OCI-LY7 (cell line): ENCODE results near the gene SEZ6. TPM values are rescaled to one million over a fixed set of nuclear protein-coding genes. Genes with fewer than 3 reads are reported as not detected.

Source experiments
- BruUV-seq: library from RNA; stranded (reverse); fragments of 400-500 nt; replicated peaks from 2 replicates; lab custom pipeline; 2021; lab: Mats Ljungman, UMichigan
- CTCF ChIA-PET: fragments of 300-600 bp; sonication (Branson Sonifier 250); formaldehyde crosslinking; loops from one replicate; lab custom pipeline; 2022; ENCODE audit warnings: antibody characterized with exemption; ENCODE audit not compliant: unreplicated experiment; lab: Charles Lee
- POLR2A ChIA-PET: fragments of 300-600 bp; sonication (Branson Sonifier 250); formaldehyde crosslinking; loops from one replicate; lab custom pipeline; 2022; ENCODE audit warnings: antibody characterized with exemption; lab: Charles Lee
- DNase-seq: peaks from one replicate; pipeline ENCODE4 v3.0.0-alpha.2; 2015; ENCODE audit warnings: low spot score
- H2AFZ ChIP-seq: fragments of 200-600 bp; sonication (generic), shearing (Covaris generic); 2 replicates; pipeline ENCODE4 v1.6.1; 2014; ENCODE audit warnings: mild to moderate bottlenecking, antibody characterized with exemption, low read length, moderate library complexity
- H3K27ac ChIP-seq: fragments of 200-600 bp; sonication (generic); 2 replicates; pipeline ENCODE4 v1.5.1; 2014; ENCODE audit warnings: mixed run types, low read depth, mild to moderate bottlenecking, moderate library complexity, low read length, inconsistent platforms; ENCODE audit not compliant: poor library complexity, severe bottlenecking
- H3K36me3 ChIP-seq: fragments of 200-600 bp; sonication (generic); 2 replicates; pipeline ENCODE4 v1.6.1; 2014; ENCODE audit warnings: mild to moderate bottlenecking, antibody characterized with exemption, low read length, moderate library complexity, mixed read lengths; ENCODE audit not compliant: insufficient read depth
- H3K4me1 ChIP-seq: fragments of 200-600 bp; sonication (generic); 2 replicates; pipeline ENCODE4 v1.5.1; 2014; ENCODE audit warnings: mild to moderate bottlenecking, low read length; ENCODE audit not compliant: insufficient read depth, poor library complexity, severe bottlenecking
- H3K4me2 ChIP-seq: fragments of 200-600 bp; sonication (generic); 2 replicates; pipeline ENCODE4 v1.6.1; 2014; ENCODE audit warnings: mild to moderate bottlenecking, low read length
- H3K4me3 ChIP-seq: fragments of 200-600 bp; sonication (generic); 2 replicates; pipeline ENCODE4 v1.5.1; 2014; ENCODE audit warnings: mild to moderate bottlenecking, low read depth, low read length; ENCODE audit not compliant: poor library complexity, severe bottlenecking
- H3K79me2 ChIP-seq: fragments of 200-600 bp; sonication (generic); 2 replicates; pipeline ENCODE4 v1.6.1; 2016; ENCODE audit warnings: low read depth, mild to moderate bottlenecking, low read length, moderate library complexity, mixed read lengths; ENCODE audit not compliant: insufficient read depth
- H3K9me2 ChIP-seq: fragments of 200-600 bp; sonication (generic); 2 replicates; pipeline ENCODE4 v1.6.1; 2016; ENCODE audit warnings: mild to moderate bottlenecking, low read length, mixed read lengths; ENCODE audit not compliant: insufficient read depth
- H3K9me3 ChIP-seq: fragments of 200-600 bp; sonication (generic); 2 replicates; pipeline ENCODE4 v1.6.1; 2014; ENCODE audit warnings: mild to moderate bottlenecking, mixed run types, low read length, mixed read lengths
- H4K20me1 ChIP-seq: fragments of 200-600 bp; sonication (generic); 2 replicates; pipeline ENCODE4 v1.6.1; 2014; ENCODE audit warnings: mild to moderate bottlenecking, antibody characterized with exemption, low read length, moderate library complexity, mixed read lengths; ENCODE audit not compliant: insufficient read depth
- EZH2phosphoT487 ChIP-seq: fragments of 200-600 bp; sonication (generic); IDR thresholded peaks from 2 replicates; pipeline ENCODE4 v1.6.1; 2018; ENCODE audit warnings: low read depth, borderline replicate concordance, mild to moderate bottlenecking, mixed run types, antibody characterized with exemption, low read length, moderate library complexity, mixed read lengths
- intact Hi-C: fragments of 100-400 bp; cut with micrococcal nuclease; formaldehyde crosslinking; loops from one replicate; pipeline ENCODE4 v1.10.0; 2022; ENCODE audit not compliant: unreplicated experiment
- total RNA-seq, 2 experiments: library from RNA; depleted of rRNA in 1 of 2; stranded (reverse); fragments of >200 nt in 1 of 2; shearing (Covaris generic) in 1 of 2; gene quantifications; 2 replicates each; pipeline ENCODE4 v1.2.3, GENCODE V29; 2014 to 2022
- TF ChIP-seq, protein P1 (sequence below): fragments of 200-600 bp; sonication (generic); conservative IDR thresholded peaks from 2 replicates; pipeline ENCODE4 v1.5.1; 2014; ENCODE audit warnings: mild to moderate bottlenecking, antibody characterized with exemption, low read length, moderate library complexity, mixed read lengths

SEZ6 gene
- total RNA-seq, 2 experiments from 2014 or later = not detected

GRCh38 chr17:28942925-28943324 is 62.9 kb downstream of the SEZ6 start:
- CTCF ChIA-PET = no interaction called here
- no peaks in the 10 kb centered on the region for H3K9me2 ChIP-seq
- DNase-seq = no peak
- no peak overlapping the region for H3K4me2 ChIP-seq
- no TSS peak for BruUV-seq
- peaks cover 16% of the 10 kb centered on the region for H4K20me1 ChIP-seq
- TF ChIP-seq, protein P1, sequence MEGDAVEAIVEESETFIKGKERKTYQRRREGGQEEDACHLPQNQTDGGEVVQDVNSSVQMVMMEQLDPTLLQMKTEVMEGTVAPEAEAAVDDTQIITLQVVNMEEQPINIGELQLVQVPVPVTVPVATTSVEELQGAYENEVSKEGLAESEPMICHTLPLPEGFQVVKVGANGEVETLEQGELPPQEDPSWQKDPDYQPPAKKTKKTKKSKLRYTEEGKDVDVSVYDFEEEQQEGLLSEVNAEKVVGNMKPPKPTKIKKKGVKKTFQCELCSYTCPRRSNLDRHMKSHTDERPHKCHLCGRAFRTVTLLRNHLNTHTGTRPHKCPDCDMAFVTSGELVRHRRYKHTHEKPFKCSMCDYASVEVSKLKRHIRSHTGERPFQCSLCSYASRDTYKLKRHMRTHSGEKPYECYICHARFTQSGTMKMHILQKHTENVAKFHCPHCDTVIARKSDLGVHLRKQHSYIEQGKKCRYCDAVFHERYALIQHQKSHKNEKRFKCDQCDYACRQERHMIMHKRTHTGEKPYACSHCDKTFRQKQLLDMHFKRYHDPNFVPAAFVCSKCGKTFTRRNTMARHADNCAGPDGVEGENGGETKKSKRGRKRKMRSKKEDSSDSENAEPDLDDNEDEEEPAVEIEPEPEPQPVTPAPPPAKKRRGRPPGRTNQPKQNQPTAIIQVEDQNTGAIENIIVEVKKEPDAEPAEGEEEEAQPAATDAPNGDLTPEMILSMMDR = no peak
- no peak for TF ChIP-seq EZH2phosphoT487
- POLR2A ChIA-PET = interaction anchor here (0.9 kb wide), 1 partner anchor 17 kb away, joined by 3 read pairs; no protein-coding TSS in a partner anchor
- peaks cover 96% of the 10 kb centered on the region for H3K36me3 ChIP-seq
- H3K4me3 ChIP-seq = no peak overlapping the region
- peaks cover 93% of the 10 kb centered on the region for H3K79me2 ChIP-seq
- no peak overlapping the region for H3K27ac ChIP-seq
- H3K9me3 ChIP-seq = no peaks in the 10 kb centered on the region
- H2AFZ ChIP-seq = no peak overlapping the region
- peaks cover 16% of the 10 kb centered on the region for H3K4me1 ChIP-seq
- intact Hi-C loops = no loop called here

GRCh38 chr17:28941251-28941650 is 64.6 kb downstream of the SEZ6 start:
- no peak for DNase-seq
- Histone ChIP-seq H3K9me2 (no peaks in the 10 kb centered on the region), H3K9me3 (no peaks in the 10 kb centered on the region), H3K79me2 (peaks cover 93% of the 10 kb centered on the region), H2AFZ (no peak overlapping the region), H3K4me2 (no peak overlapping the region), H3K36me3 (peaks cover 96% of the 10 kb centered on the region), H3K4me3 (no peak overlapping the region), H3K4me1 (peaks cover 17% of the 10 kb centered on the region), H3K27ac (no peak overlapping the region), H4K20me1 (peaks cover 19% of the 10 kb centered on the region)
- intact Hi-C loops = no loop called here
- POLR2A ChIA-PET = no interaction called here
- CTCF ChIA-PET = no interaction called here
- TF ChIP-seq, protein P1 = no peak
- TF ChIP-seq EZH2phosphoT487 = no peak
- BruUV-seq = no TSS peak

DNA sequence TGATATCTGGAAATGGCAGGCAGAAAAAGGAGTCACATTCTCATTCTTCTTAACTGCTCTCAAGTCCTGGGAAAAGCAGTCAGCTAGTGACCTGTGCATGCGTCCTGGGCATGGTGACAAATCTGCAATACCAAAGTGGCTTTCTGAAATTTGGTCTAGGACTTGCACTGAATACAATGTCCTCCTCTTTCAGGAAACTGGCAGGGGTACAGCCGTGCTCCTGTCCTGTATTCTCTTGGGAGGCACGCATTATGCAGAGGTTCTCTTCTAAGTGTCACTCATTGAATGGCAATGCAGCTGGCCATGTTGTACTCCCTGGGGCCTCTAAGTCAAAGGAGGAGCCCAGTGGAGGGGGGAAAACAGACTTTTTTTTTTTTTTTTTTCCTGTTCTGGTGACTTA is 65.2 kb downstream of the SEZ6 start:
- Histone ChIP-seq H3K4me2 (no peak overlapping the region), H4K20me1 (peaks cover 15% of the 10 kb centered on the region), H3K9me3 (no peaks in the 10 kb centered on the region), H2AFZ (no peak overlapping the region), H3K4me3 (no peak overlapping the region), H3K36me3 (peaks cover 96% of the 10 kb centered on the region), H3K27ac (no peak overlapping the region), H3K4me1 (peaks cover 15% of the 10 kb centered on the region), H3K9me2 (no peaks in the 10 kb centered on the region), H3K79me2 (peaks cover 92% of the 10 kb centered on the region)
- POLR2A ChIA-PET = no interaction called here
- TF ChIP-seq EZH2phosphoT487 = no peak
- TF ChIP-seq, protein P1 = no peak
- CTCF ChIA-PET = no interaction called here
- no TSS peak for BruUV-seq
- intact Hi-C loops = no loop called here
- no peak for DNase-seq
